WTC11 (cell line): ENCODE results near the gene ELMO1.

Experiments
- TF ChIP-seq, protein P1 (sequence below): fragments of 200-600 bp; IDR thresholded peaks from 2 replicates; pipeline ENCODE4 v1.8.0; 2022; ENCODE audit warnings: antibody characterized with exemption
- TF ChIP-seq, protein P2 (sequence below): sonication (generic); formaldehyde crosslinking; IDR thresholded peaks from 2 replicates; pipeline ENCODE4 v1.8.0; 2022; ENCODE audit warnings: missing genetic modification reagents

DNA sequence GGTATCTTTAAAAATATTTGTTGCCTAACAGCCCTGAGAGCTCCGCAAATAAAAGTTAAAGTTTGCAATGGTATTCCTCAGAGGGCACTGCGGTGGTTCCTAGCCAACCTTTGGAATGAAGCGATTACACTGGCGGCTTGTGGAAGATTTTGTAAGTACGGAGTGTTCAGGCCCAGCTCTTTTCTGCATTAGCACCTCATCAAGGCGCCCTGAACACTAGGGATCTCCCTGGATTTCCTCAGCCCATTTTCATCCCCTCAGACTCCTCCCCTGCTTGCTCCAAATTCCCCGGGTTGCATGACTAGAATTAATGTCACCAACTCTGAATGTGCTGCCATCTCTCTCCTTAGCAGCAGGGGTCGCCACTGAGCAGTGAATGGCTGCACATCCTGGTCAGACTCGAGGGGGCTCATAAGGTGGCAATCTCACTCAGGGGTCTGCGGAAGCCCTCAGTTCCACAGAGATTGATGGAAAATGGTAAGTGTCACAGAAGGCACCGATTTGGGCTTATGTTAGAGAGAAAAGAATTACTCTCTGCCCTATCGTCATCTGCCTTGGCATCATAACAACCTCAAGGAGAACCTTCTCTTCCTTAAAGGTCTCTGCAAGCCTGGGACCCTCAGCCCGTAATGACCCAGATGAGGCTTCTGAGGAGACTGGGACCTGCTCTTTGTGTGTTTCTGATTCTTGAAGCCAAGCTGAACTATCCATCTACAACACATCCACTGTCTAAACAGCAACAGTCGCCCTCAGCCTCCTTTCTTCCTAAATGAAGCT is 461.5 kb downstream of the ELMO1 start:
- TF ChIP-seq, protein P1, sequence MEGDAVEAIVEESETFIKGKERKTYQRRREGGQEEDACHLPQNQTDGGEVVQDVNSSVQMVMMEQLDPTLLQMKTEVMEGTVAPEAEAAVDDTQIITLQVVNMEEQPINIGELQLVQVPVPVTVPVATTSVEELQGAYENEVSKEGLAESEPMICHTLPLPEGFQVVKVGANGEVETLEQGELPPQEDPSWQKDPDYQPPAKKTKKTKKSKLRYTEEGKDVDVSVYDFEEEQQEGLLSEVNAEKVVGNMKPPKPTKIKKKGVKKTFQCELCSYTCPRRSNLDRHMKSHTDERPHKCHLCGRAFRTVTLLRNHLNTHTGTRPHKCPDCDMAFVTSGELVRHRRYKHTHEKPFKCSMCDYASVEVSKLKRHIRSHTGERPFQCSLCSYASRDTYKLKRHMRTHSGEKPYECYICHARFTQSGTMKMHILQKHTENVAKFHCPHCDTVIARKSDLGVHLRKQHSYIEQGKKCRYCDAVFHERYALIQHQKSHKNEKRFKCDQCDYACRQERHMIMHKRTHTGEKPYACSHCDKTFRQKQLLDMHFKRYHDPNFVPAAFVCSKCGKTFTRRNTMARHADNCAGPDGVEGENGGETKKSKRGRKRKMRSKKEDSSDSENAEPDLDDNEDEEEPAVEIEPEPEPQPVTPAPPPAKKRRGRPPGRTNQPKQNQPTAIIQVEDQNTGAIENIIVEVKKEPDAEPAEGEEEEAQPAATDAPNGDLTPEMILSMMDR = peak; percentile 85
- TF ChIP-seq, protein P2, sequence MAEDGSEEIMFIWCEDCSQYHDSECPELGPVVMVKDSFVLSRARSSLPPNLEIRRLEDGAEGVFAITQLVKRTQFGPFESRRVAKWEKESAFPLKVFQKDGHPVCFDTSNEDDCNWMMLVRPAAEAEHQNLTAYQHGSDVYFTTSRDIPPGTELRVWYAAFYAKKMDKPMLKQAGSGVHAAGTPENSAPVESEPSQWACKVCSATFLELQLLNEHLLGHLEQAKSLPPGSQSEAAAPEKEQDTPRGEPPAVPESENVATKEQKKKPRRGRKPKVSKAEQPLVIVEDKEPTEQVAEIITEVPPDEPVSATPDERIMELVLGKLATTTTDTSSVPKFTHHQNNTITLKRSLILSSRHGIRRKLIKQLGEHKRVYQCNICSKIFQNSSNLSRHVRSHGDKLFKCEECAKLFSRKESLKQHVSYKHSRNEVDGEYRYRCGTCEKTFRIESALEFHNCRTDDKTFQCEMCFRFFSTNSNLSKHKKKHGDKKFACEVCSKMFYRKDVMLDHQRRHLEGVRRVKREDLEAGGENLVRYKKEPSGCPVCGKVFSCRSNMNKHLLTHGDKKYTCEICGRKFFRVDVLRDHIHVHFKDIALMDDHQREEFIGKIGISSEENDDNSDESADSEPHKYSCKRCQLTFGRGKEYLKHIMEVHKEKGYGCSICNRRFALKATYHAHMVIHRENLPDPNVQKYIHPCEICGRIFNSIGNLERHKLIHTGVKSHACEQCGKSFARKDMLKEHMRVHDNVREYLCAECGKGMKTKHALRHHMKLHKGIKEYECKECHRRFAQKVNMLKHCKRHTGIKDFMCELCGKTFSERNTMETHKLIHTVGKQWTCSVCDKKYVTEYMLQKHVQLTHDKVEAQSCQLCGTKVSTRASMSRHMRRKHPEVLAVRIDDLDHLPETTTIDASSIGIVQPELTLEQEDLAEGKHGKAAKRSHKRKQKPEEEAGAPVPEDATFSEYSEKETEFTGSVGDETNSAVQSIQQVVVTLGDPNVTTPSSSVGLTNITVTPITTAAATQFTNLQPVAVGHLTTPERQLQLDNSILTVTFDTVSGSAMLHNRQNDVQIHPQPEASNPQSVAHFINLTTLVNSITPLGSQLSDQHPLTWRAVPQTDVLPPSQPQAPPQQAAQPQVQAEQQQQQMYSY (CRISPR knock-in tag) = no peak
